GM19025 (cell line): ENCODE results near the gene PTN.

ENCODE experiments used
- ATAC-seq: cut with Tn5 transposase; IDR thresholded peaks from one replicate; pipeline ENCODE4 v1.9.1; 2021; ENCODE audit warnings: mild to moderate bottlenecking, low read depth, moderate library complexity; ENCODE audit not compliant: unreplicated experiment

PTN gene

GRCh38 chr7:137324796-137325696 is 18.5 kb downstream of the PTN start:
- no peak for ATAC-seq

- ATAC-seq = no peak
Observed at GRCh38 chr7:137316648-137317353, 26.7 kb downstream of the PTN start.

GRCh38 chr7:137313201-137313600 is 30.3 kb downstream of the PTN start:
- ATAC-seq = no peak

GRCh38 chr7:137306748-137307147 is 36.8 kb downstream of the PTN start:
- ATAC-seq = no peak

GRCh38 chr7:137305901-137306621 is 37.5 kb downstream of the PTN start:
- no peak for ATAC-seq

DNA sequence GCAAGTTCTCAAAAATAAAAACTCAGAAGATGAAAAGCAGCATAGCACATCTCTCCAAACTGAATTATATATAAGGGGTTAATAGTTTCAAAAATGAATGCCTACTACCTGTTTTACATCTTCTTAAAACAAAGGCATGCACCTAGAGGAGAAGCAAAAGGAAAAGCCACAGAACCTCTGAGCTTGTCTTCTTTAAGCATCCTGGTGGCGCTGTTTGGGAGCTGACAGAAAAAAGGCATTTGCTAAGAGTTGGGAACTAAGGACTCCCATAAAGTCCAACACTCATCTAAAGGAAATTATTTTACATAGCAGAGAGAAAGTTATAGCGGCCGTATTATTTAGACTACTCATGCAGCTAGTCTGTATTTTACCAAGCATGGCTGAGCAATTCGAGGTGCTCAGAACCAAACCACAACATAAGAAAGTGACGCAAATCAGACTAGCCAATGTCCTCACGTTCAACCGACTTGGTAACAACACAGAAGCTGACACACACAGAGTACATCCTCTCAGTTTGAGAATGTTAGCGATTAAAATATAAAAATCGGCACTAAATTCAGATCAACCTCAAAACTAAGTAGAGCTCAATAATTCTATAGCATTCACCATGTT is 38.8 kb downstream of the PTN start:
- no peak for ATAC-seq

GRCh38 chr7:137304165-137304564 is 39.4 kb downstream of the PTN start:
- ATAC-seq = no peak

GRCh38 chr7:137302081-137302480 is 41.5 kb downstream of the PTN start:
- ATAC-seq = no peak

DNA sequence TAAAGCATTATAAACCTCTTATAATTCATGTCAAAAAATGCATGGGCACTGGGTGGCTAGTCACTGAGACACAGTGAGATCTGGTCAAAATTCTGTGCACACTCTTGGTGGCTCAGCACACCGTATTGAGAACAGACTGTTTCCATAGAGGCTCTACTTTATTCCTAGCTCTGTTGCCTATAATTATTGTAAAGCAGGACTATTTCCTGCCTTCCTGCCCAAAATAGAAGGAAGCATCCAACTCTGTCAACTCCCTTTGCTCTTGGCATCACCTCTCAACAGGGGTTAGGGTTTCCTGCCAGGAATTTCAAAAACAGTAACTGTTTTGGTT is 45.1 kb downstream of the PTN start:
- no peak for ATAC-seq

DNA sequence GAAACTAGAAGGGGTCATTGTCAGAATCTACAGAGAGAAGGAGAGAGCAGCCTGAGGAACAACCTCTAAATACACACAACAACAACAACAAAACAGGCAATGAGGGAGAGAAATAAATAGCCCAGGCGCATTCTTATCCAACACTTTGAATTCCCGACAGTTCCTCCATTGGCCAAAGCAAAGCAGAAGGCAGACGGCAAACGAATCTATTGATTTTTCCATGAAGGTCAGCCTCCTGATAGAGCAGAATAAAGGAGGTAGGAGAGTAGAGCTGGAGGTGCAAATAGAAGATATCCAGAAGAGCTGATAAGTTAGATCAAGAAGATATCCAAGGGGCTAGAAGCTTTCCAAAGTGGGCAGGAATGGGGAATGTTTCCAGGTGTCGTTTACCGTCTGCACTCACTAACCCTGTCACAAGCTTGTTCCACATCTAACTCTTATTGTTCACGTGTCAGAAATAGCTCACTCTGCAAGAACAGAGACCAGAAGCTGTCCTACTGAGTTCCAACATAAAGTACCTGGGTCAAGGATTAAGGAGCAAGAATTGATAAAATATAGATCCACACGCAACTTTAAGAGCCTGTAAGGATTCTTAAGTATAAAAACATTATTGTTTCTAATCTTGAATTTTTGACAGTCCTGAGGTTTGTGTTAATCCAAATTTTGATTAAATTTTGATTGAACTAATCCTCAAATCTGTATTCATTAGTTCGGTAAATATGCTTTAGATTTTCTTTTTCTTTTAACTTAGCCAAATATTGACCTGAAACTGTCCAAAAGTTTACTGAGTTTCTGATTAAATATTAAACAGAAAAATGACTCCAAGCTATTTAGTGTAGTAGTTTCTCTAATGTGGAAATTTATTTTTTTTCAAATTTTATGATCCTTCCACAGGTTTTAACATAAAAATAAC is 45.7 kb downstream of the PTN start:
- ATAC-seq = no peak

DNA sequence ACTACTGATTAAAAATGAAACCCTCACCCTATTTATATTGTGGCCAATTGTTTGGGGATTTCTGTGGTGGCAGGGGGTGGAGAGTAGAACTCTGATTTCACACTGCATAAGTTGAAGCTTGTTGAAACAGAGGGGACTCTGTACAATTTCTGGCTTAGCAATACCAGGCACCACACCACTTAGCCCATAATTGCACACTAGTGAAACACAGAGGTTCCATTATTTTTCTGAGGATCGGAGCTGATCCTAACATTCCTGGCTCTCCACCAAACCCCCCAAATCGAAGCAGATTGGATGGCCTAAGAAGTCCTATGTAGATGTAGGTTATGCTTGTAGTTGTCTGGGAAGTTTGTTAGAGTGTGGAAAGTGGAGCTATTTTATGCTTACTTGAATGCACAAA is 47.0 kb downstream of the PTN start:
- no peak for ATAC-seq

DNA sequence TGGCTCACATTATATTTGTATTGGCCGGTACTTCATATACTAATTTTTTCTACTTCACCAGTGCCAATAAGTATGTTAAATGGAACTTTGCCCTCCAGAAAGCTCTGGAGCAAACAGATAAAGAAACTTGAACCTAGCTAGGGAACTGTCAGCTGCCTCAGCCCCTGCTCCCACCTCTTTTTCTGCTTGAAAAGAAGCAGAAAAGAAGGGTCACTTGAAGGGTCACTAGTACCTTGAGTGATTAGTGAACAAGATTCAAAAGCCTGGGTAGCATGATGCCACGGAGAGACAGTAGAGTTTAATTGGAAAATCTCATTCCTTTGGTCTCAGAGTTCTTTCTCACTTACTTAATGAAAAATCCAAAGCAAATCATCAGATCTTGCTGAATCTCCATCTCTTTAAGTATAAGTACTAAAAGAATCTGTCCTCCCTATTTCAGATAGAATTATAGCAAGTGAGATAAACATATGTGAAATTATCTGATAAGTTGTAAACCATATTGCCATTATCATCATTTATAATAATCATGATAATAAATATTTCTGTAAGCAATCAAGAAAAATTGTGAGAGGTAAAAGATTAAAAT is 47.7 kb downstream of the PTN start:
- ATAC-seq = no peak

DNA sequence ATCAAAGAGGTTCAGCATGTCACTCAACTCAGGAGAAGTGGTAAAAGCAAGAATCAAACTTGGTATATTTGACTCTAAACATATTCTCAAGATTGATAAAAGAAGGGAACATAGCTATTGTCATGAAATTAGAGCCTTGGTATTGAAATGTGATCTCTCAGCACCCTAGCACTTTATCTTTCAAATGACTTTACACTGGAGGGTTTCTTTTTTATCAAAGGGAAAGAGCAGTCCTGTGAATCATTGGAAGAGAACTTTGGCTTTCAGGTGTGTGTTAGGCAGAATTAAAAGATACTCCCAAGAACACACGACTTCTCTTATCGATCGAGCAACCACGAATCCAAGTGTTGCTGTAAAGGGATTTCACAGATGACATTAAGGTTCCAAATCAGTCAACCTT is 54.4 kb downstream of the PTN start:
- no peak for ATAC-seq

- ATAC-seq = no peak
Observed at GRCh38 chr7:137287651-137288258, 55.8 kb downstream of the PTN start.

GRCh38 chr7:137283153-137283552 is 60.4 kb downstream of the PTN start:
- ATAC-seq = no peak

DNA sequence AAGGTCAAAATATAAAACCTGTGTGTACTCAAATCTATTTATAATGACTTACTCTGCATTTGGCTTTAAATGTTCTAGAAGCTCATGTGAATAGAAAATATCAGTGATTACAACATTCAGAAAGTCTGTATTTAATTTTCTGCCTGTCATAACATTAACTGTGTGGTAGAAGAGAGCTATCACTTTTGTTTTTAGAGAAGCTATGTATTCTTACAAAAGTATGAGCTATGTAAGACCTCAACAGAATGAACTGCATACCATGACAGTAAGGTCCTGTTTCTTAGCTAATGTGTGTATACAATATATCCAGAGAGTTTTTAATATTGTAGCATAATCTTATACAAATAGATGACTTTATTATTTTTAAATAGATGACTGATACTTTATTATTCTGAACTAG is 61.5 kb downstream of the PTN start:
- ATAC-seq = no peak

- ATAC-seq = no peak
Observed at GRCh38 chr7:137276189-137276588, 67.3 kb downstream of the PTN start.

DNA sequence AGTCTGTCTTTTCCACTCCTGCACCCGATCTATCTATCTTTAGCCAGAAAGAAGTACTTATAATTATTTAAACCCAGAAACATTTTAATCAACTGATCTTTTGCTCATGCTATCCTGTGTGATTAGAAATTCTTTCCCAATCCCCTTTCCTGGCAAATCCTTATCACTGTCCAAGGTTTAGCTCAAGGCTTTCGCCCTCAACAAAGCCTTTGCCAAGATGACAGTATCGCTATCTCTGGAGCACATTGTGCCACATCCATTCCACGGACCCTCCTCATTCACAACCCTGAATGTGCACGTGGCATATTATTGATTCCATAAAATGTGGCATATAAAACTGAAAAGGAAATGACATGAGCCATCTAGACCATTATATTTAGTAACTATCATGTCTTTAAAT is 71.3 kb downstream of the PTN start:
- no peak for ATAC-seq

DNA sequence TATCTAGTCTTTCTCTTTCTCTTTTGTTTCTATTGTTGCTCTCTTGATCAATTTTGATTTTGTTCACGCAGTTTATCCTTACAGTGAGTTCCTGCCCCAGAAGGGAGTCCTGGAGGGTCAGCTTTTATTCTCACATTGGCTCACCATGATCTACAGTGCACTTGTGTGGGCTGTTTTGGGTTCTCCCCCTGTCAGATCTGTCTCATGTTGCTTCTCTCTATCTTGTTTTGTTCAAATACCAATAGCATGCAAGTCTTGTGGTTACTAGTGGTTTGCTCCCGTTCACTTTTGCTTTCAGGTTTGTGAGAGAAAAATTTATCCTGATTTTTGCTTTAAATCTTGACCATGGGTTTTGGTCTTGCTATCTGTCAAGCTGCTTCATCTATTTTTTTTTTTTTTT is 74.3 kb downstream of the PTN start:
- ATAC-seq = no peak
